Measurements from ENCODE around the gene PGBD4. TPM values are rescaled to one million over a fixed set of nuclear protein-coding genes. Genes with fewer than 3 reads are reported as not detected.
A peak's percentile ranks its signal among the peaks of the same experiment; 100 is the strongest.

Gene PGBD4
- total RNA-seq = 6.2 TPM

GRCh38 chr15:34101366-34102174 is at the start of gene PGBD4, which contains the start of gene EMC7:
Gene PGBD4, plus strand, starts transcription at chr15:34102083. Its CDS starts 449 bp downstream, at chr15:34102532.
Gene EMC7, minus strand, starts transcription at chr15:34101862. Its CDS starts 23 bp downstream, at chr15:34101839.
- peak; percentile 98 for DNase-seq

- no peak for DNase-seq
Observed at GRCh38 chr15:34054081-34054707, 47.7 kb upstream of the PGBD4 start.

GRCh38 chr15:34055868-34056595 is 45.9 kb upstream of the PGBD4 start:
- no peak for DNase-seq

GRCh38 chr15:34056911-34057310 is 45.0 kb upstream of the PGBD4 start:
- DNase-seq = no peak

GRCh38 chr15:34059476-34059875 is 42.4 kb upstream of the PGBD4 start:
- no peak for DNase-seq

- no peak for DNase-seq
Observed at GRCh38 chr15:34059946-34060345, 41.9 kb upstream of the PGBD4 start.

GRCh38 chr15:34064438-34064837 is 37.4 kb upstream of the PGBD4 start:
- DNase-seq = no peak

GRCh38 chr15:34065261-34065660 is 36.6 kb upstream of the PGBD4 start:
- no peak for DNase-seq

GRCh38 chr15:34065941-34066340 is 35.9 kb upstream of the PGBD4 start:
- no peak for DNase-seq

- DNase-seq = no peak
Observed at GRCh38 chr15:34070003-34070402, 31.9 kb upstream of the PGBD4 start.

- no peak for DNase-seq
Observed at GRCh38 chr15:34076785-34077184, 25.1 kb upstream of the PGBD4 start.

GRCh38 chr15:34078900-34079299 is 23.0 kb upstream of the PGBD4 start:
- no peak for DNase-seq

GRCh38 chr15:34079904-34080303 is 22.0 kb upstream of the PGBD4 start:
- no peak for DNase-seq

- peak; percentile 39 for DNase-seq
Observed at GRCh38 chr15:34084086-34084485, 17.8 kb upstream of the PGBD4 start.

- no peak for DNase-seq
Observed at GRCh38 chr15:34085746-34086145, 16.1 kb upstream of the PGBD4 start.

GRCh38 chr15:34099914-34100313 is 2.0 kb upstream of the PGBD4 start:
- no peak for DNase-seq

GRCh38 chr15:34102175-34102925 is 467 bp downstream of the PGBD4 start:
- DNase-seq = no peak

GRCh38 chr15:34106423-34106822 is 4.5 kb downstream of the PGBD4 start:
- DNase-seq = no peak

- no peak for DNase-seq
Observed at GRCh38 chr15:34107315-34107714, 5.4 kb downstream of the PGBD4 start.

GRCh38 chr15:34109797-34110663 is 8.1 kb downstream of the PGBD4 start:
- DNase-seq = no peak

- no peak for DNase-seq
Observed at GRCh38 chr15:34111488-34111887, 9.6 kb downstream of the PGBD4 start.

Data from occipital lobe (tissue), 2 donors.